H1 (cell line): ENCODE measurements around the gene ATP13A2. TPM values are rescaled to one million over a fixed set of nuclear protein-coding genes. Genes with fewer than 3 reads are reported as not detected.

Experiments
- CTCF ChIA-PET: fragments of 300-600 bp; sonication (Branson Sonifier 250); formaldehyde crosslinking; loops from one replicate; lab custom pipeline; 2021; ENCODE audit not compliant: partially characterized antibody; lab: Charles Lee
- POLR2A ChIA-PET: fragments of 300-600 bp; sonication (Branson Sonifier 250); formaldehyde crosslinking; loops from one replicate; lab custom pipeline; 2021; ENCODE audit warnings: inconsistent platforms; ENCODE audit not compliant: partially characterized antibody; lab: Charles Lee
- DNase-seq, 2 experiments: peaks; one replicate each; pipeline versions ENCODE4 v3.0.0 to v3.0.0-alpha.2; 2010 to 2022; ENCODE audit warnings: low spot score in 2 of 2, low read depth in 1 of 2, mixed read lengths in 1 of 2
- FAIRE-seq: peaks from 2 replicates; lab custom pipeline; 2011; peaks lifted over from hg19 to GRCh38; lab: Jason Lieb, UNC
- H2AFZ ChIP-seq: 2 replicates; pipeline ENCODE4 v1.8.1; 2012; ENCODE audit warnings: low read length, inconsistent platforms
- H2AK5ac ChIP-seq: 2 replicates; pipeline ENCODE4 v1.6.1; 2013; ENCODE audit warnings: low read depth, low read length
- H2BK120ac ChIP-seq: replicated peaks from 2 replicates; pipeline ENCODE3; 2013; ENCODE audit warnings: low read depth, low read length, inconsistent platforms
- H2BK12ac ChIP-seq: 2 replicates; pipeline ENCODE4 v1.6.1; 2013; ENCODE audit warnings: low read depth, low read length
- H2BK15ac ChIP-seq: 2 replicates; pipeline ENCODE4 v1.6.1; 2013; ENCODE audit warnings: low read length
- H2BK20ac ChIP-seq: 2 replicates; pipeline ENCODE4 v1.6.1; 2013; ENCODE audit warnings: low read length
- H2BK5ac ChIP-seq: 2 replicates; pipeline ENCODE4 v1.6.1; 2013; ENCODE audit warnings: low read depth, low read length
- H3K14ac ChIP-seq: 2 replicates; pipeline ENCODE4 v1.6.1; 2013; ENCODE audit warnings: inconsistent platforms; ENCODE audit not compliant: insufficient read length
- H3K18ac ChIP-seq: 2 replicates; pipeline ENCODE4 v1.6.1; 2013; ENCODE audit warnings: low read length; ENCODE audit errors: extremely low read depth
- H3K23ac ChIP-seq: 2 replicates; pipeline ENCODE4 v1.6.1; 2013; ENCODE audit warnings: inconsistent platforms; ENCODE audit not compliant: insufficient read length
- H3K23me2 ChIP-seq: 2 replicates; pipeline ENCODE4 v1.6.1; 2013; ENCODE audit warnings: low read depth, low read length
- H3K27ac ChIP-seq: 2 replicates; pipeline ENCODE4 v1.6.1; 2011; ENCODE audit warnings: low read depth, low read length, inconsistent platforms
- H3K27me3 ChIP-seq, 4 experiments: replicated peaks in 1 of 4; 1 replicate in 1 of 4; 2 replicates in 3 of 4; pipeline versions ENCODE4 v1.6.1 to v1.8.1; 2011 to 2013; ENCODE audit warnings: low read length in 3 of 4, mild to moderate bottlenecking in 3 of 4, inconsistent platforms in 2 of 4, mixed read lengths in 2 of 4, moderate library complexity in 1 of 4; ENCODE audit not compliant: control insufficient read depth in 3 of 4, insufficient read depth in 3 of 4; ENCODE audit errors: extremely low read depth in 1 of 4
- H3K36me3 ChIP-seq, 4 experiments: 2 replicates each; pipeline versions ENCODE4 v1.6.1 to v1.8.1; 2011 to 2013; ENCODE audit warnings: mild to moderate bottlenecking in 4 of 4, low read length in 3 of 4, moderate library complexity in 2 of 4, control low read depth in 1 of 4, inconsistent platforms in 1 of 4; ENCODE audit not compliant: insufficient read depth in 4 of 4, control insufficient read depth in 2 of 4
- H3K4ac ChIP-seq: replicated peaks from 2 replicates; pipeline ENCODE3; 2013; ENCODE audit warnings: low read length, low read depth, mixed read lengths, inconsistent platforms; ENCODE audit not compliant: insufficient read length
- H3K4me1 ChIP-seq, 4 experiments: replicated peaks in 1 of 4; 1 replicate in 1 of 4; 2 replicates in 3 of 4; pipeline versions ENCODE4 v1.6.1 to v1.8.1; 2011 to 2013; ENCODE audit warnings: low read length in 3 of 4, inconsistent platforms in 2 of 4, mixed read lengths in 1 of 4; ENCODE audit not compliant: insufficient read depth in 4 of 4, control insufficient read depth in 3 of 4
- H3K4me2 ChIP-seq, 2 experiments: 2 replicates each; pipeline versions ENCODE4 v1.6.1 to v1.8.1; 2011 to 2013; ENCODE audit warnings: low read depth in 2 of 2, low read length in 2 of 2, control low read depth in 1 of 2, inconsistent platforms in 1 of 2, mild to moderate bottlenecking in 1 of 2; ENCODE audit not compliant: insufficient read depth in 1 of 2
- H3K4me3 ChIP-seq, 4 experiments: fragments of 200-600, 300-600 bp in 1 of 4; sonication (generic), shearing (Covaris generic), sonication (Bioruptor Twin) in 1 of 4; 2 replicates each; pipeline versions ENCODE4 v1.5.1 to v1.8.1; 2011 to 2016; ENCODE audit warnings: low read length in 4 of 4, low read depth in 3 of 4, control low read depth in 2 of 4, inconsistent platforms in 2 of 4, mild to moderate bottlenecking in 2 of 4, mixed read lengths in 1 of 4, moderate library complexity in 1 of 4; ENCODE audit not compliant: insufficient read depth in 2 of 4; ENCODE audit errors: extremely low read depth in 1 of 4
- H3K56ac ChIP-seq: replicated peaks from 2 replicates; pipeline ENCODE3; 2013; ENCODE audit warnings: low read depth, mild to moderate bottlenecking, mixed read lengths, low read length, inconsistent platforms; ENCODE audit not compliant: insufficient read length
- H3K79me1 ChIP-seq: 2 replicates; pipeline ENCODE4 v1.6.1; 2013; ENCODE audit warnings: low read depth, low read length, control low read depth
- H3K79me2 ChIP-seq, 2 experiments: 2 replicates each; pipeline versions ENCODE4 v1.6.1 to v1.8.1; 2012 to 2013; ENCODE audit warnings: low read length in 2 of 2, mild to moderate bottlenecking in 2 of 2, inconsistent platforms in 1 of 2; ENCODE audit not compliant: insufficient read depth in 2 of 2, control insufficient read depth in 1 of 2
- H3K9ac ChIP-seq, 4 experiments: replicated peaks in 1 of 4; 1 replicate in 1 of 4; 2 replicates in 3 of 4; pipeline versions ENCODE4 v1.6.1 to v1.8.1; 2011 to 2013; ENCODE audit warnings: low read depth in 3 of 4, low read length in 3 of 4, control low read depth in 2 of 4, mild to moderate bottlenecking in 2 of 4, moderate library complexity in 2 of 4, inconsistent platforms in 1 of 4; ENCODE audit errors: extremely low read depth in 1 of 4
- H3K9me3 ChIP-seq, 2 experiments: 2 replicates each; pipeline versions ENCODE4 v1.6.1 to v1.8.1; 2012 to 2013; ENCODE audit warnings: mild to moderate bottlenecking in 2 of 2, moderate library complexity in 2 of 2, control low read depth in 1 of 2, inconsistent platforms in 1 of 2, low read depth in 1 of 2, low read length in 1 of 2, mixed read lengths in 1 of 2; ENCODE audit not compliant: insufficient read depth in 2 of 2
- H4K20me1 ChIP-seq, 2 experiments: replicated peaks in 1 of 2; 2 replicates each; pipeline versions ENCODE3 to v1.8.1; 2011 to 2013; ENCODE audit warnings: inconsistent platforms in 2 of 2, low read length in 2 of 2, mild to moderate bottlenecking in 1 of 2; ENCODE audit not compliant: insufficient read depth in 2 of 2, control insufficient read depth in 1 of 2
- H4K5ac ChIP-seq: 2 replicates; pipeline ENCODE4 v1.6.1; 2013; ENCODE audit warnings: low read length, low read depth, mixed read lengths, inconsistent platforms; ENCODE audit not compliant: insufficient read length
- H4K8ac ChIP-seq: 2 replicates; pipeline ENCODE4 v1.8.0; 2013; ENCODE audit warnings: mild to moderate bottlenecking, moderate library complexity, low read length, inconsistent platforms; ENCODE audit not compliant: insufficient read depth; ENCODE audit errors: extremely low read depth
- H4K91ac ChIP-seq: replicated peaks from 2 replicates; pipeline ENCODE3; 2013; ENCODE audit warnings: low read length, mixed read lengths, inconsistent platforms; ENCODE audit not compliant: insufficient read length
- CTBP2 ChIP-seq: IDR thresholded peaks from 2 replicates; pipeline ENCODE4 v1.7.0; 2011; ENCODE audit warnings: borderline replicate concordance, mild to moderate bottlenecking, moderate library complexity, mixed read lengths, low read length; ENCODE audit not compliant: insufficient read depth, insufficient read length
- FOSL1 ChIP-seq: IDR thresholded peaks from 2 replicates; pipeline ENCODE4 v1.6.1; 2011; ENCODE audit warnings: mild to moderate bottlenecking, low read depth, low read length, moderate library complexity; ENCODE audit not compliant: insufficient read depth
- GABPA ChIP-seq: IDR thresholded peaks from 2 replicates; pipeline ENCODE4 v1.6.1; 2011; ENCODE audit warnings: mild to moderate bottlenecking, low read length, moderate library complexity, borderline replicate concordance; ENCODE audit not compliant: insufficient read depth
- HDAC6 ChIP-seq: IDR thresholded peaks from one replicate; pipeline ENCODE4 v1.7.1; 2012; ENCODE audit warnings: low read depth, mild to moderate bottlenecking, inconsistent platforms, low read length, moderate library complexity
- TAF7 ChIP-seq: optimal IDR thresholded peaks from 2 replicates; pipeline ENCODE3; 2011; ENCODE audit warnings: low read depth, mild to moderate bottlenecking, inconsistent platforms, low read length, moderate library complexity, borderline replicate concordance
- TCF12 ChIP-seq: IDR thresholded peaks from 2 replicates; pipeline ENCODE4 v1.6.1; 2011; ENCODE audit warnings: low read depth, mild to moderate bottlenecking, low read length
- WGBS, 2 experiments: shearing (Covaris generic) in 1 of 2; methylation state at CpG; one replicate each; pipeline versions ENCODE4 v1.1.6 to v1.1.7; 2013 to 2015; ENCODE audit warnings: low lambda C conversion rate in 2 of 2, mixed read lengths in 2 of 2, inconsistent platforms in 1 of 2, low coverage in 1 of 2, missing lambda C conversion rate in 1 of 2; ENCODE audit not compliant: insufficient replicate concordance in 2 of 2, insufficient coverage in 1 of 2, insufficient read length in 1 of 2; ENCODE audit errors: extremely low coverage in 1 of 2, missing lambda C conversion rate in 1 of 2; 5-methylcytosine and 5-hydroxymethylcytosine counted together
- polyA plus RNA-seq, 7 experiments: library from polyadenylated mRNA; depleted of rRNA in 3 of 7; stranded (reverse) in 5 of 7; unstranded in 2 of 7; fragments of >200 nt in 5 of 7; fragments of 200-250 nt in 2 of 7; gene quantifications; 1 replicate in 5 of 7; 2 replicates in 1 of 7; 4 replicates in 1 of 7; pipeline versions ENCODE4 v1.2.1 to v1.2.3, GENCODE V29; 2011 to 2013; ENCODE audit warnings: missing spikeins in 2 of 7, mixed read lengths in 2 of 7
- total RNA-seq: library from RNA; stranded (reverse); fragmentation: NEBNext Ultra II Directional; extraction: Animal tissue kit (Norgen Biotek cat#: 25700); gene quantifications from 2 replicates; pipeline ENCODE4 v1.2.1, GENCODE V29; 2021
- TF ChIP-seq, protein P1 (sequence below): IDR thresholded peaks from 2 replicates; pipeline ENCODE4 v1.6.1; 2011; ENCODE audit warnings: low read depth, mild to moderate bottlenecking, low read length; ENCODE audit not compliant: insufficient read depth

ATP13A2 gene
- total and polyA plus RNA-seq, 2 of the 8 experiments (the other 6 are each of a cell fraction or from before 2014, with no cell fraction given) = 82.1 to 83.6 TPM

DNA sequence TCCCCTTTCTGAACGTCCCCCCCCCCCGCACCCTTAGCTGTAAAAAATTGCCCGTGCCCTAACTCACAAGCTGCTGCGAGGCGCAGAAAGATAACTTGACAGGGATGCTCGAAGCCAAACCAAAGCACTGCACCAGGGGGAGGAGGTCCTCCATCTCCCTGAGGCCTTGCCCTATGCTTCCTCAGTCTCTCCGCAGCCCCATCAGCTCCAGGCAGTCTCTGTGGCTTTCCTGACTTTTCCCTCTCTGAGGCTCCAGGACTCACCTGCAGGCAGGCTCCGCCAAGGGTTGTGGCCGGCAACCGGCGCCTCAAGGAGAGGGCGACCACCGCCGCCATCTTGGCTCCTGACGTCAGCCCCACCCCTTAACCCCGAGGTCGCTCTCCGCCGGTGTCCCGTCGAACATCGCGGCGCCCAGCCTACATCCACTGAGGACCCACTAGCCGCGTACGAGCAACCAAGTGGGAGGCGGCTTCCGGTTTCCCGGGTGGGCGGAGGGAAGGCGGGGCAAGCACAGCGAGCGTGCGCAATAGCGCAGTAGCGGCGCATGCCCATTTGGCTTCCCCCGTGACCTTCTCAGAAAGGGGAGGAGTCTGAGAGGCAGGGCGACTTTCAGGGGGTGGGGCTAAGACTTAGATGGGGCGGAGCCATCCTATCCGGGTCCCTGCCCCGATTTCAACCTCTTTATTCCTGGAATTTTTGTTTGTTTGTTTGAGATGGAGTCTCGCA, 42.1 kb upstream of the ATP13A2 start, which contains the start of gene SDHB:
TSS of gene SDHB (minus strand) at position 348 of the 726 bp plus-strand sequence. CDS start at position 335, 13 bp downstream.
- H3K23me2 ChIP-seq = peaks cover 5% of the 10 kb centered on the region
- peak; percentile 95 for FAIRE-seq
- TF ChIP-seq HDAC6 = no peak
- TF ChIP-seq CTBP2 = no peak
- no peak for TF ChIP-seq FOSL1
- peak; percentile 80 for TF ChIP-seq TAF7
- 0 out of 2 replicates have a peak, but pooled peaks have one; percentile 27 for TF ChIP-seq GABPA
- TF ChIP-seq, protein P1, sequence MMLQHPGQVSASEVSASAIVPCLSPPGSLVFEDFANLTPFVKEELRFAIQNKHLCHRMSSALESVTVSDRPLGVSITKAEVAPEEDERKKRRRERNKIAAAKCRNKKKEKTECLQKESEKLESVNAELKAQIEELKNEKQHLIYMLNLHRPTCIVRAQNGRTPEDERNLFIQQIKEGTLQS = 0 out of 2 replicates have a peak, but pooled peaks have one; percentile 5
- TF ChIP-seq TCF12 = no peak

More for the DNA sequence above, 42.1 kb upstream of the ATP13A2 start, which contains the start of gene SDHB:
- Histone ChIP-seq H3K4me1 (peaks cover 0 to 7% (median 0%) of the 10 kb centered on the region in 4 experiments; a peak in 1 of 7 replicates), H2BK120ac (no peak within 1 kb of the TSS), H3K4ac (peak within 1 kb of the TSS; percentile 95), H4K5ac (peak within 1 kb of the TSS; percentile 69), H3K4me2 (peak within 1 kb of the TSS; percentile 90 to 91), H4K20me1 (no peaks in the 10 kb centered on the region), H3K14ac (no peak within 1 kb of the TSS), H3K4me3 (peak within 1 kb of the TSS; percentile 83 to 99 (median 90)), H4K8ac (no peak within 1 kb of the TSS; the same call in 1 of the 2 replicates), H4K91ac (peak within 1 kb of the TSS; percentile 70), H2BK20ac (no peak within 1 kb of the TSS), H3K18ac (peak within 1 kb of the TSS; percentile 96), H2BK12ac (0 out of 2 replicates have a peak within 1 kb of the TSS, but pooled peaks have one; percentile 39), H3K9me3 (no peaks in the 10 kb centered on the region), H3K56ac (no peak within 1 kb of the TSS), H3K36me3 (peaks cover 0 to 10% (median 6%) of the 10 kb centered on the region in 4 experiments; a peak in 6 of 8 replicates), H3K79me2 (peaks cover 10 to 37% of the 10 kb centered on the region in 2 experiments), H3K23ac (no peak within 1 kb of the TSS), H2BK5ac (peak within 1 kb of the TSS; percentile 87), H2BK15ac (no peak within 1 kb of the TSS), H3K27me3 (no peaks in the 10 kb centered on the region), H2AK5ac (peak within 1 kb of the TSS; percentile 86; the same call in 1 of the 2 replicates), H3K9ac (peak within 1 kb of the TSS; percentile 82 to 91 (median 86)), H3K79me1 (peaks cover 5% of the 10 kb centered on the region; the same call in 1 of the 2 replicates), H2AFZ (peak within 1 kb of the TSS; percentile 71; the same call in 1 of the 2 replicates), H3K27ac (peak within 1 kb of the TSS; percentile 85; the same call in 1 of the 2 replicates)
- DNase-seq = peak; percentile 99
- 2% methylated on average over 41 of the region's 44 CpGs; no CpG with 5 or more reads in 1 of the 2 experiments for WGBS, 2 experiments
- ChIA-PET POLR2A (no interaction called here), CTCF (interaction anchor here (0.6 kb wide), 2 partner anchors 53 to 56 kb away, joined by 3 read pairs; no protein-coding TSS in a partner anchor)
